Measurements from ENCODE around the gene GFAP.

Gene GFAP

DNA sequence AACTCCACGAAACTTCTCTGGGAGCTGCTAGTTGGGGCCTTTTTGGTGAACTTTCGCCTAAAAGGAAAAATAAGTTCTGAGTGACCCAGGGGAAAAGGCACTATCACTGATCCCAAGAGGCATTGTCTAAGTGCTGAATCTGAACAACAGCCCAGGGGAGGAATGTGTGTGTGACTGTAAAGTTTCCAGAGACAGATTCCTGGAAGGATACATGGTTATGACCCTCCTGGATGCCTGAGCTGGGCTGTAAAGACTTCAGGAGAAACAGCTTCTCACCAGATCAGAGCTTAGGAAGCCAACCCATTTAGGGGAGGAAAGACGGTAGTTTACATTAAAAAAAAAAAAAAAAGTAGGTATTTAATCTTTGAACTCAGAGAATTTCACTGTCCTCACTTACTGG is 47.5 kb downstream of the GFAP start:
- in situ Hi-C loops (cut with MboI; ENCODE audit: low sequenced_read_pairs): loop anchor here (5.0 kb wide), 1 partner anchor 86 kb away; no protein-coding TSS in a partner anchor

GRCh38 chr17:44865931-44866330 is 49.4 kb downstream of the GFAP start:
- in situ Hi-C loops (cut with MboI; ENCODE audit: low sequenced_read_pairs): loop anchor here (5.0 kb wide), 1 partner anchor 84 kb away; no protein-coding TSS in a partner anchor

GRCh38 chr17:44865231-44865660 is 50.1 kb downstream of the GFAP start:
- in situ Hi-C loops (cut with MboI; ENCODE audit: low sequenced_read_pairs): loop anchor here (5.0 kb wide), 1 partner anchor 83 kb away; no protein-coding TSS in a partner anchor

- in situ Hi-C loops (cut with MboI; ENCODE audit: low sequenced_read_pairs): loop anchor here (5.0 kb wide), 1 partner anchor 83 kb away; no protein-coding TSS in a partner anchor
These were observed 50.5 kb downstream of the GFAP start for GRCh38 chr17:44864831-44865230.

DNA sequence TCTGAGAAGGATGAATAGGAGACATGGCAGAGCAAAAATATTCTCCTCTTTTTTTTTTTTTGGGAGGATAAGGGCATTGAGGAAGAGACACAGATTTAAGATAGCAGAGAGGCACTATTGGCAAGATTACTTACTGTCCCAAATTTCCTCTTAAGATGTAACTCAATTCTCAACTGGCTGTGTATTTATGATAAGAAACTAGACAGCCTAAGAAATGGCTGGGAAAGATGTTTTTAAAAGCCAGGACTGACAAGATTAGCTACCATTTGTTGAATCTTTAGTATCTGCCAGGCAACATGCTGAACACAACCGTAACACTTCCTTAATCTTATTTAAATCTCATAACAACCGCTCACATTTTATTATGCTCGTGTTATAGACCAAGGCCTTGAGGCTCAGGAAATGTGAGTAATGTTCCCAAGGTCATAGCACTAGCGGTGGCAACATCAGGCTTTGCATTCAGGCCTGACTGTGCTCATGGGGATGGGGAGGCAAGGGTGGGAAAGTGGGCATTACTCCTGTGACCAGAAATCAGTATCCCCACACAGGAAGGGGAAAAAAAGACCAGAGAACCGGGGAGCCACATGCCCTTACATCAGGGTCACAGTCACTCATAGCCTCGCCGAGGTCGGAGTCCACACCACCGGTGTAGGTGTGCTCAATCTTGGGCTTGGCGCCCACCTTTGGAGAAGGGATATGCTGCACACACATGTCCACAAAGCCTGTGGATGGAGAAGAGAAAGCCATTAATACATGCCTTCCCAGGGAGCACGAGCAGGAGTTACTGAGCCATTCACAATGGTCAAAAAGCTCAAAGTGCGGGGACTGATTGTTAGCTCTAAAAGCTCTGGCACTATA is 52.0 kb downstream of the GFAP start:
- in situ Hi-C loops (cut with MboI; ENCODE audit: low sequenced_read_pairs): no loop called here

- in situ Hi-C loops (cut with MboI; ENCODE audit: low sequenced_read_pairs): no loop called here
These were observed 52.9 kb downstream of the GFAP start for GRCh38 chr17:44862278-44862914.

- in situ Hi-C loops (cut with MboI; ENCODE audit: low sequenced_read_pairs): no loop called here
These were observed 55.6 kb downstream of the GFAP start for GRCh38 chr17:44859701-44860100.

DNA sequence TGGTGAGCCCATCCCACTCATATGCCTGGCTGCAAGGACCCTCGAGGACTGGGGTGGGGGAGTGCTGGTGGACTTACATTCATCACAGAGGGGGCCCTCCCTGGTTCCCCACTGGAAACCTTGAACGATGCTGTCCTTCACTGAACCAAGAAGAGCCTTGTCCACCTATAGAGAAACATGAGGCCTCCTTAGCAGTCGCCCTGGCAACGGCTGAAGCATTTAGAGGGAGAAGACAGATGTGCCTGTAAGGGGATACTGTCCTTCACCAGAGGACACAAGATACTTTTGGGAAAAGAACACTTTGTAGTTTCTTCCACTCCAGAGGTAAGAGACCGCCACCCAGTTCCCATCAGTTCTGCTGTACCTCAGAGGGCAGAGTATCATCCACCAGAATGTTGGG is 61.1 kb downstream of the GFAP start:
- in situ Hi-C loops (cut with MboI; ENCODE audit: low sequenced_read_pairs): no loop called here

Measured in HL-60/S4 (cell line).